T-helper 22 cell (primary cell): ENCODE measurements around the gene MAPKAPK2.
"Not testable (repeated sequence)": the region's sequence is repeated elsewhere in the genome, so short reads cannot be mapped to it uniquely, and the experiment has no call there.

ENCODE experiments used
- DNase-seq: peaks from one replicate; pipeline ENCODE4 v3.0.0-alpha.2; 2020; ENCODE audit warnings: low read depth

The MAPKAPK2 gene

DNA sequence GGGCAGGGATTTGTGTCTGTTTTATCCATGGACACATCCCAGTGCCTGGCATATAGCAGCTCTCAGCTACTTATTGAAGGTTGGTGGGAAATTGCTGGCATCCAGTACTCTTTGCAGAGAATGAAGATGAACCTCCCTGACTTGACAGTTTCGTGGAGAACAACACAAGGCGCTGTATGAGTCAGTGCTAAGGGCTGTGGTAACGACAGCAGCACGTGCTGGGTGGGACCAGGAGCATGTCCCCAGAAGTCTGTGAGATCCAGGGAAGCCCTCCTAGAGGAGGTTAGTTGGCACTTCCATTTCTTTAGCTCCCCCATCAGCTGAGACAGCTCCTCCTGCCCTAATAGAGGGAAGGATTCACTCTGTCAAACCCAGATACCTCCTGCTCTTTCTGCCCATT, 60.0 kb downstream of the MAPKAPK2 start:
- DNase-seq = no peak

DNA sequence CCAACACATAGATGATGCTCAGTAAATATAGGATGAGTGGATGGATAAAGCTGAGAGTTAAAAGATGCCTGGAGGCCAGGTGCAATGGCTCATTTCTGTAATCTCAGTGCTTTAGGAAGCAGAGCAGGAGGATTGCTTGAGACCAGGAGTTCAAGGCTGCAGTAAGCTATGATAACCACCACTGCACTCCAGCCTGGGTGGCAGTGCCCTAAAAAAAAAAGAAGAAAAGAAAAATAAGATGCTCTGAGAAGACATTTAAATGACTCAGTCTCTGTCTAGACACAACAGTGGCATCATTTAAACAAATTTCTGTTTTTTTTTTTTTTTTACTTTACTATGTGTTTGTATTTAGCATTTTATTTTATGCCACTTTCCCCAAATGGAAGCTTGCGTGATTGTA, 60.6 kb downstream of the MAPKAPK2 start:
- DNase-seq = no peak

DNA sequence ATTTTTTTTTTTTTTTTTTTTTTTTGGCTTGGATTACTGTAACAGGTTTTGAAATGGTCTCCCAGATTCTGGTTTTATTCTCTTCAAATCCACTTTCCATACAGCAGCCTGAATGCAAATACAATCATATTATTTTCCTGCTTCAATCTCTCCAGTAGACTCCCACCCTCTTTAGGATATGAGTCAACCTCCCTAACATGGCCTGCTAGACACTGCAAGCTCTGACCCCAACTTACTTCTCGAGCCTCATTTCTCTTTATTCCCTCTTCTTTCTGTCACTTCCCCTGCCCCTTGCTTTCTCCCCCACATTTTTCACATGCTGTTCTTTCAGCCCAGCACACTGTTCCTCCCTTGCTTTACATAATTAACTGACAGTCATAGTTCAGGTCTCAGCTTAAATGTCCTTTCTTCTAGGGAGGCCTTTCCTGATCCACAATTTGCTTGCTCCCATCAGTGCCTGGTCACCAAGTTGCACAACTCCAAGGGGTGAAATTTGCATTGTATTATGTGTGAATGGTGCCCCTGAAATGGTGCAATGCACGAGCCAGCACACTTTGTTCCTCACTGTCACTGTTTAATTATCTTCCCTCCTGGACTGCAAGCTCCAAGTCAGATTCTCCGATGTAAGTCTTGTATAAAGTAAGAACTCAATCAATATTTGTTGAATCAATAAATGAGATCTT, 63.8 kb downstream of the MAPKAPK2 start:
- no peak for DNase-seq

DNA sequence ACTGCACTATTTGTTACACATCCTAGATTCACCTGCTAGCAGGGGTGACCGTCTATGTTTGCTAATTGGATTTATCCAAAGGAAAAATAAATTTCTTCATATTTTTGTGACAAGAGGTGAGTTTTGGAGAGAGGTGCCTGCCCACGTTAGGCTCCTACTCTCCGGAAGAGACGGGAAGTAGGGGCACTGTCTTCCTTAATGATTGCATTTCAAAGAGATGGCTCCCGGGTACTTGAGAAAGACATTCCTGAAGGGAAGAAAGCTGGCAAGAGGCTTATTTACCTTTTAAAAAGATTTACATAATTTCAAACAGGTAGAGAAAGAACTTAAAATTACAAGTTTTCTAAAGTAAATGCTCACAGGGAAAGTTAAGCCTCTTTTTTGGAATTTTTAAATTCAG, 67.2 kb downstream of the MAPKAPK2 start:
- no peak for DNase-seq

DNA sequence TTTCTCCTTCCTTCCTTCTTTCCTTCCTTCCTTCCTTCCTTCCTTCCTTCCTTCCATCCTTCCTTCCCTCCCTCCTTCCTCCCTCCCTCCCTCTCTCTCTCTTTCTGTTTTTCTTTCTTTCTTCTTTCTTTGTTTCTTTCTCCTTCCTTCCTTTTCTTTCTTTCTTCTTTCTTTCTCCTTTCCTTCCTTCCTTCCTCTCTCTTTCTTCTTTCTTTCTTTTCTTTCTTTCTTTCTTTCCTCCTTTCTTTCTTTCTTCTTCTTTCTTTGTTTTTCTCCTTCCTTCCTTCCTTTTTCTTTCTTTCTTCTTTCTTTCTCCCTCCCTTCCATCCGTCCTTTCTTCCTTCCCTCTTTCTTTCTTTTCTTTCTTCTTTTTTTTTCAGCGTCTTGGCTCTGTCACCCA, 67.8 kb downstream of the MAPKAPK2 start:
- no peak for DNase-seq

DNA sequence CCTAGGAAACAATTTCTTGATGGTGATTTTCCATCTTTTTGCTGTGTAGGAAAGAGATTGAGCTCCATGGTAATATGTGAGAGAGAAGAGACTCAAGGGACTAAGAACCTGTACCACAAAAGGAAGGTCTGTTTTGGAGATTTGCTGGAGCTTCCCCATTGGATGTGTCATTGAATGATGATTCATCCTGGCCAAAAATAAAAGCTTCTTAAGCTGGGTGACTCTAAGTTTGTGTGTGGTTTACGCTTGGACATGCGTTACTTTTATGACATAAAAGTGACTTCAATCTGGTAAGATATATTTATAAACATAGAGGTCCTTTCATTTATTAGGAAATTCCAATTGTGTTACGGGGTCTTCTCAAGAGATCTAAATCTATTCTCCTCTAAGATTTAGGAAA, 68.4 kb downstream of the MAPKAPK2 start:
- DNase-seq = no peak

DNA sequence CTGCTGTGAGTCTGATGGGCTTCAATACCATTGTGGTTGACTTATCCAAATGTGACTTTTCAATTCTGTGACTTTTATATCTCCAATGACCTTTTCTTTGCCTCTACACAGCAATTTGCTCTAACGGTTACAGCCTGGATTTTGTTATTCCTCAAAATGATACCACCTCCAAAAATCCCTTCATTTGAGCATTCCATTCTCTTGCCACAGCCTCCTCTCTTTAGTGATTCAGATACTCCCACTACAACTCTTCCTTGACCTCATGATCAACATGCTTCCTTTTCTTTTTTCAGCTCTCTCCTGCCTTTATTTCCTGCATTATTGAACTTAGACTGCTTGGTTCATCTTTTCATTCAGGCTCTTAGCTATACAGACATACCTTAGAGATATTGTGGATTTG, 69.3 kb downstream of the MAPKAPK2 start:
- no peak for DNase-seq

DNA sequence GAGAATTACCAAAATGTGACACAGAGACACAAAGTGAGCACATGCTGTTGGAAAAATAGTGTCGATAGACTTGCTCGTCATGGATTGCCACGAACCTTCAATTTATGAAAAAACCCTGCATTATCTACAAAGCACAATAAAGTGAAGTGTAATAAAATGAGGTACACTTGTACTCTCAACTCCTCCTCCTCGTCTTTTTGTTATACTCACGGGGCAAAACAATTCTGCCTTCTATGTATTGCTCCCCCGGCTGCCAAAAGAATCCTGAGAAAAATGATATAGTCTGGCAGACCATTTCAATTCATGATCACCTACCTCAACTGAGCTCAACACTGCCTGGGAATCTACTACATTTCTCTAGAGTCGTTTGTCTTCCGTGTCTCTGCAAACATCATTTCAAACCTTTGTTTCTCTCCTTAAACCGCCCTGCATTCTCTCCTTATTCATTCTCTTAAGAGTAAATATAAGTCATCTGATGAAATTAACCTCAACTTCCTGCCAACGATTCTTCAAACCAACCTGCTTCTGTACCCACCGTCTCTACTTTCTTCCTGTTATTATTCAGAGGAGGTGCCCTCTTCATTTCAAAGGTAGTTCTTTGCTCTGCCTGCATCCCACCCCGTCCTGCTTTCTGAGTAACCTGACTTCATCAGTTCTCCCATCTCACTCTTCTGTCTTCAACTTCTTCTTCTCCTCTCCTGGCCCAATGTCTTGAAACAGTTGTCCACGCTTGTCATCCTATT, 73.0 kb downstream of the MAPKAPK2 start:
- DNase-seq = no peak

DNA sequence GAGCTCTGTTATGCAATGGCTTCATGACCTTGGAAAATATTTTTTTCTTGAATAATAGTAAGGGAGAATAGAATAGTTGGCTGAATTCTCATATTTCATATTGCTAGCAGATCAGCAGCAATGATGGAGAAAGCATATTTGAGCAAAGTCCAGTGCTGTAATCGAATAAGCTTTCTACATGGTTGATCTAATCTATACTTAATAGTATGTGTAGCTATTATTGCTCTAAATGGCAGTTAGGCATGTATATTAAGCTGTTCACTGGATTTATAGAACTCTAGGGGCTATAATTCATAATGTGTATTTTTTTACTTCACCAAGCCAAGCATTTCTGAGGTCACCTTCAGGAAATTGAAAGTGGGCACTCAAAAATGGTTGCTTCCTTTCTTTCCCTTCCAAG, 75.9 kb downstream of the MAPKAPK2 start:
- DNase-seq = no peak

DNA sequence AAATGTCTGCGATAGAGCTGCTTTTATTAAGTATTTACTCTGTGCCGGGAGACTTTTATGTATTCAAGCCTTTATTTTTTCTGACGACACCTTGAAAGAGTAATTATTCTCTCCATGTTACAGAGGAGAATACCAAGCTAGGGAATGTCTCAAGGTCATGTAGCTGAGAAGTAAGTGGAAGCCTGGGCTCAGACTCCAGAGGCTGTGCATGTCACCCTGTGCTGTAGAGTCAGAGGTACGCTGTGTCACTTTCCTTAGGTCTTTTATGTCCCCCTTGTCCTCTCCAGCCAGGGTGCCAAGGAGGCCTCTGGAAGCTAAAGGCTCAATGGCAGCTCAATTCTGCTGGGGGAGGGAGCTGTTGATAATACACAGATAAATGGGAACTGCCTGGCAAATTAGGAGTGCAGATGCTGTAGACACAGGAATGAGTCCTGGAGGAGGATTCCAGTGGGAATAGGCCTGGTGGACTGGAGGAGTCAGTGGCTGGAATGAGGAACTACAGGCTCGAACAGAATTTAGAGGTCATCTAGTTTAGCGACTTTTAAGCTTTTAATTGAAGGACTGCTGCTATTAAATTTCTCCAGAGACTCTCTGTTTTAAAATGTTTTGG, 76.6 kb downstream of the MAPKAPK2 start:
- no peak for DNase-seq

DNA sequence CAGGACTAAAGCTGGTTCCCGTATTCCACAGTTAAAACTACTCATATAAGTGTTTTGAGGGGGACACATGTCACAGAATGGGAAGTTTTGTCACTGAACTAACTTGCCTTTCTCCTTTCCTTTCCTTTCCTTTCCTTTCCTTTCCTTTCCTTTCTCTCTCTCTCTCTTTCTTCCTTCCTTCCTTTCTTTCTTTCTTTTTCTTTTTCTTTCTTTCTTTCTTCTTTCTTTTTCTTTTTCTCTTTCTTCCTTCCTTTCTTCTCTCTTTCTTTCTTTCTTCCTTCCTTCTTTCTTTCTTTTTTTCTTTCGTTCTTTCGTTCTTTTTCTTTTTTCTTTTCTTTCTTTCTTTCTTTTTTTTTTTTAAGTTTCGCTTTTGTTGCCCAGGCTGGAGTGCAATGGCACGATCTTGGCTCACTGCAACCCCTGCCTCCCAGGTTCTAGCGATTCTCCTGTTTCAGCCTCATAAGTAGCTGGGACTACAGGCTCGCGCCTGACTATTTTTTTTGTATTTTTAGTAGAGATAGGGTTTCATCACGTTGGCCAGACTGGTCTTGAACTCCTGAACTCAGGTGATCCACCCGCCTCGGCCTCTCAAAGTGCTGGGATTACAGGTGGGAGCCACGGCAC, 78.1 kb downstream of the MAPKAPK2 start:
- not testable (repeated sequence) for DNase-seq

DNA sequence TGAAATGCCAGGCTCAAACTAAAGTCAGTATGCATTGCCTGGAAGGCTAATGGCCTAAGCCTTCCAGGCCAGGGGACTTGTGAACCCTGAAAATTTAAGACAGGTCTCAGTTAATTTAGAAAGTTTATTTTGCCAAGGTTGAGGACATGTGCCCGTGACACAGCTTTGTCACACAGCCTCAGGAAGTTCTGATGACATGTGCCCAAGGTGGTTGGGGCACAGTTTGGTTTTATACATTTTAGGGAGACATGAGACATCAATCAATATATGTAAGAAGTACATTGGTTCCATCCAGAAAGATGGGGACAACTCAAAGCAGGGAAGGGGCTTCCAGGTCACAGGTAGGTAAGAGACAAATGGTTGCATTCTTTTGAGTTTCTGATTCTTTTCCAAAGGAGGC, 81.1 kb downstream of the MAPKAPK2 start:
- DNase-seq = not testable (repeated sequence)

DNA sequence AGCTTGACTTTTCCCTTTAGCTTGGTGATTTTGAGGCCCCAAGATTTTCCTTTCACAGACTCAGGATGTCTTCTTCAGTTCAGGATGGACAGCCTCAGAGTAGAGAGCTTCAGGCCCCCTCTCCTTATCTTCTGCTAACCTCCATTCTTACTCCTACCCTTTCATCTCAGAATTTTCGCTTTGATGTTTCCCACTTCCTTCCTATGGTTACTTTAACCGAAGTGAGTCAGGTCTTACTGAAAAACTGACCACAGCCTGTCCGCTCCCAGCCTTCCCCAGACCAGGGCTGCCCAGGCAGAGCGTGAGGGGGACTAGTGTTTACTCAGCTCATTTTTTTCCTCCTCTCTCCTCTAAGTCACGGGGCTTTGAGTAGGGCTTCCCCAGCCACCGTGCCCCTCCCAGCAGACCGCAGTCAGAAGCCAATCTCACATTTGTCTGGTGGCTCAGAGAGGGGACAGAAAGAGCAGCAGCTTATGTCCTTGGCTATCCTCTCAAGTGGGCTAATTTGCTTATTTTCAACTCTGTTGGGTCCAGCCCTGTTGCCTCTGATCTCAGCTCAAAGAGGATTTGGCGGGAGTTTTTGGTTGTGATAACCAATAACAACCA, 81.6 kb downstream of the MAPKAPK2 start:
- peak; percentile 62 for DNase-seq

DNA sequence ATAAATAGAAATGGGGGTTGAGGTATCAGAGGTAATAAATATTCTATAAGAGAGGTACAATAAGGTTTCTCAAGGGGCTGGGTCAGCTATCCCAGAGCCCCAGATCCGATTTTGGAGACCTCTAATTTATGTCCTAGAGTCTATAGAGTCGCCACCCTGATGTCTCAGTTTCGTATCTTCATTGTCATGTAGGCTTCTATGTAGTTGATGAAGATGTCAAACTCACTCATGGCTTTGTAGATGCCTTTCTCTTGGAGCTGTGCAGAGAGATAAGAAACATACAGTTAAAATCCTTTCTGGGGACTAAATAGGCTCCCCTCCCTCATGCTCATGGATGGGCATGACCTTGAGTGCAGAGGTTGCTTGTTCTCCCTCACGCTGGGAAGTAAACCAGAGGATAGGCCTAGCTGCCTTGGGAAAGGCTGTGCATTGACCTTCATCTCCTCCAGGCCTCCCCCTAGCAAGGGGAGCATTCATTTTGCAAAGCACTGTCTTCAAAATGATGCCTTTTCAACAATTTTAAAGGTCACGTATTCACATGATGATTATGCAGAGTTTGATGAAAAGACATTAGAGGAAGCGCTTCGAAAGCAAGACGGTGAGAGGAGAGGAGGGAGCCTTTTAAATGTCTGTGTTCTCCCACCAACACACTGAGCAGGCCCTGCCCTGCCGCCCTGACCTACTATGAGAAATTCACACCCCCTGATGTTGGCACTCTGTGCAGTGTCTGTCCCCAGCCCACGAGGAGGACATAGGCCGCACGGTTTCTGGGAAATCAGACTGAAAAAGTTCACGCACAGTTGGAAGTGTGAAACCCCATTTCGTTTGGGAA, 84.0 kb downstream of the MAPKAPK2 start:
- DNase-seq = no peak

DNA sequence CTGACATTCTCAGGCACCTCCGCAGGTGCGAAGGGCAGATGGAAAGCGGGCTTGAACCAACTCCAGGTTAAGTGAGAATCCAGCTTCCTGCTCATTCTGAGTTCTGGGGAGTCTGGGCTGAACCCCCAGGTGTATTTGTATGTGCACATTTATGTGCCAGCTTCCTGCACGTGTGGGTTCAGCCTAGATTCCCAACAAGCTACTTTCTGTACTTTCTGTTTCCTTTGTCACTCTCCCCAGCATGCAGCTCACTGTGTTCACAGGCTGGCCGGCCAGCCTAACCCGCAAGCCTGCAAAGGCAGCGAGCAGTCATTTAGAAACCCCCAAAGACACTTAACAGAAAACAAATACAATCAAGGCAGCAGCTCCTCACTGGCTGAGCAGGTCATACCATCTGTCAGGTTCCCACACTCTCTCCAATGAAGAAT, 84.6 kb downstream of the MAPKAPK2 start:
- no peak for DNase-seq

DNA sequence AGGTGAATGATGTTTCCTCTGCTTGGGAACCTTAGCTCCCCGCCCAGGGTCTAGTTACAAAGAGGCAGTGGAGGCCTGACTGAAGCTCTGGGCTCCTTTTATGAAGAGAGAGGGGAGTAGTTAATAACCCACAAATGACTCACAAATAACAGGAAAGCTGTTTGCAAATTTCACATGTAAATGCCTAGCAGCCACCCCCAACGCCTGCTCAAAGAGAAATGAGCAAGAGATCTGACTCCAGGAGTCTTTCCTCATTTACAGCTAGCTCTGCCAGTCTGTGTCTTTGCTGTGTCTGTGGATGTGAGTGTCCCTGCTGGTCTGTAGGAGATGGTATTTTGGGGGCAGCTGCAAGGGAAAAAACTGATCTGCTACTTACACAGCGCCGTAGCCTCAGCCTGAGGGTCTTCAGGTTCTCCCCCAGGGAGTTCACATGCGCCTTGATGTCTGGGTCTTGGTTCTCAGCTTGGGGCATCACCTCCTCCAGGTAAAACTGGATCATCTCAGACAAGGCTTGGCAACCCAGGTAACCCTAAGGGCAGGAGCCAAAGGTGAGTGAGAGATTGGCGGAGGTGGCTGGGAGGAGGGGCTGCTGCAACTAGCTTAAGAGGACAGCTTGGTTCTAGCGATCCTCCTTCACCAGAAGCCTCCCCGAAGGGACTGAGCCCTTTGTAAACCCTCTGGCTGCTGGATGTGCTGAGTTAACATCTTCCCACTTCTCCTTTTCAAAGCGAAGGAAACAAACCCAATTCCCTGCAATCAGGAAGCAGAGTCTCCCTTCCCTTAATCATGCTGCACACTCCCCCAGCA, 86.0 kb downstream of the MAPKAPK2 start, which contains the start of gene IL19:
TSS of gene IL19 (plus strand) at position 243 of the 807 bp plus-strand sequence. CDS start 65,890 bp downstream, outside the sequence.
- peak; percentile 37 for DNase-seq

DNA sequence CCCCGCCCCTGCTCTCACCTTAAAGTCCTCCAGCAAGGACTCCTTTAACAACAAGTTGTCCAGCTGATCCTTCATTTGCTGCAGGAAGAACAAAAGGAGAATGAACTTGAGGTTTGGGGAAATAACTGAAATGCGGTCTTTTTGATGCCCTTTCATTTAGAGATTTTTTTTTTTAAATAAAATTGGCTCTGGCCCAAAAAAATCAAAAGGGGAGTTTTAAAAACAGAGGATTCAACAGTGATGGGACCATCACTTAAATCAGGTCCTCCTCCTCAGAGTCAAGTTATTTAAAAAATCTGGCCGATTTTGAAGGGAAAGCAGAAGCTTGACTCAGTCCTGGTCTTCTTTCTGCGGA, 86.6 kb downstream of the MAPKAPK2 start:
- DNase-seq = no peak

DNA sequence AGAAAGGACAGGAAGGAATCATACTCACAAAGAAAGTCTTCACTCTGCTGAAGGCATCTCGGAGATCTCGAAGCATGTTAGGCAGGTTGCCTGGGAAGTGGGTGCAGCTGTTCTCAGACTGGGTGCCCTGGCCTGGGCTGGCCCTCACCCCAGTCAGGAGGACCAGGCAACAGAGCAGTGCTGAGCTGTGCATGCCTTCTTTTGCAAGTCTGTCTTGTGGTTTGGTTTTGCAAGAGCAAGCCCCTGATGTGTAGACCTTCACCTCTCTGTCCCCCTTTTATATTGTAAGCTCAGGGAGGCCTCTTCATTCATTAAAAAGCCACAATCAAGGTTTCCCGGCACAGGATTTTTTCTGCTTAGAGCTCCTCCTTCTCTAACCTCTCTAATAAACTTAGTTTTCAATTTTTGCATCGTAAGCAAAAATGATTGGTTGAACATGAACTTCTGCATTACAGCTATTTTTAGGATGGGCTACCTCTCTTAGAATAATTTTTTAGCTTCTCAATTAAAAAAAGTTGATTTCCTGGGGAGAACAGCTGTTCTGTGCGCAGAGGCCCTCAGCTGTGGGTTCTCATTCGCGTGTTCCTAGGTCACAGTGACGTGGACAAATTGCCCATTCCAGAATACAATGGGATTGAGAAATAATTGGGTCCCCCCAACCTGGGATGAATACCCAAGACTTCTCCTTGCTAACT, 87.7 kb downstream of the MAPKAPK2 start, which contains the start of gene IL10:
TSS of gene IL10 (minus strand) at position 252 of the 695 bp plus-strand sequence. CDS start at position 193, 59 bp downstream.
- no peak for DNase-seq

DNA sequence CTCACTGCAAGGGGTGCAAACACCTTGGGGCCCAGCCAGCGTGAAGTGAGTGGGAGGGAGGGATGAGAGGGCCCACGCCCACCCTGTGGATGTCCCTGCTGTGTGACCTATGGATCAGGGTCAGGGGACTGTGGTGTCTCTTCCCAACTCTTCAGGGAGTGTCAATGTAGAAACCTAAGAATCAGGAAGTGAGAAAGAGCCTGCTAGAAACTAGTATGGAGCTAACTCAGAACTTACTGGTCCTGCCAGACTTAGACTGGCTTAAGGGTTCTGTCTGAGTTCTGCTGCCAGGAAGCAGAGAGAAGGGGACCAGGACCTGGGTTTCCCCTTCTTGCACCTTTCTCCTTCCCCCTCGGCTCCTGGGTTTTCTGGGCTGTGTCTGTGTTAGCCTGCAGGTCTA, 89.4 kb downstream of the MAPKAPK2 start:
- no peak for DNase-seq

DNA sequence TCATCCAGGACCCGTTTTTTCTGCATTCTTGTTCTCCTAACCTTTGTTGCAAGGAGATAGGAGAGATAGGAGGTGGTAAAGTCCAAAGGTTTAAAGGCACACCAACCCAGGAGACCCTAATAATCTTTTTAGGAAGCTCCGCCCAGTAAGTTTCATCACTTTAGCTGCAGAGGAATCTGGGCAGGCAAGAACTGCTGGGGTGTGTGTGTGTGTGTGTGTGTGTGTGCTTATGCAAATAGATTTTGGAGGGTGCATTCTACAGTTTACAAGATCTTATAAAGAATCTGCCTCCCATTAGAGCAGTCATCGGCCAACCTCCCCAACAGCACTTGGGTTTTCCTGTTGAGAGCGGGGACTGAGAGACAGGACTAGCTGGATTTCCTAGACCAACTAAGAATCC, 91.5 kb downstream of the MAPKAPK2 start:
- DNase-seq = no peak
